Pancreas (tissue), 10 donors: Measurements from ENCODE around the gene VWA8. TPM values are rescaled to one million over a fixed set of nuclear protein-coding genes. Genes with fewer than 3 reads are reported as not detected.

Experiments
- ATAC-seq, 4 donors: fragments of 200-7000 bp; cut with Tn5 transposase; one replicate each; pipeline versions ENCODE4 v1.8.0 to v1.9.1; 2020; ENCODE audit warnings: mild to moderate bottlenecking in 4 of 4, moderate library complexity in 4 of 4
- DNase-seq, 6 donors: peaks; one replicate each; pipeline ENCODE4 v3.0.0-alpha.2; 2020
- FAIRE-seq: peaks from 2 replicates; lab custom pipeline; 2012; peaks lifted over from hg19 to GRCh38; lab: Jason Lieb, UNC
- H3K27ac ChIP-seq, 4 donors: fragments of 200-600 bp; sonication (generic); 1 replicate in 3 of 4; 2 replicates in 1 of 4; pipeline versions ENCODE4 v1.5.0 to v1.8.0; 2020
- H3K27me3 ChIP-seq, 4 donors: fragments of 200-600 bp; one replicate each; pipeline ENCODE4 v1.8.0; 2021
- H3K36me3 ChIP-seq, 3 donors: fragments of 200-600 bp; sonication (generic) in 1 of 3; one replicate each; pipeline versions ENCODE4 v1.5.0 to v1.8.0; 2020 to 2021
- H3K4me1 ChIP-seq, 3 donors: fragments of 200-600 bp; one replicate each; pipeline ENCODE4 v1.8.0; 2021
- H3K4me3 ChIP-seq, 4 donors: fragments of 200-600 bp; sonication (generic) in 2 of 4; one replicate each; pipeline versions ENCODE4 v1.5.0 to v1.8.0; 2020 to 2021
- H3K9me3 ChIP-seq, 4 donors: fragments of 200-600 bp; one replicate each; pipeline ENCODE4 v1.8.0; 2021
- CTCF ChIP-seq, 4 donors: fragments of 200-600 bp; sonication (generic) in 3 of 4; IDR thresholded peaks; one replicate each; pipeline versions ENCODE4 v1.5.0 to v1.8.0; 2021; ENCODE audit warnings: antibody characterized with exemption in 4 of 4
- WGBS, 2 donors: extraction: QIAGEN DNeasy Blood & Tissue Kit; methylation state at CpG; one replicate each; pipeline ENCODE4 v1.1.7; 2013; 5-methylcytosine and 5-hydroxymethylcytosine counted together
- intact Hi-C, 3 donors: fragments of 100-400 bp; cut with DNase I; formaldehyde crosslinking; loops; one replicate each; pipeline versions ENCODE4 v1.11.1 to v1.14.2; 2022
- polyA plus RNA-seq, 2 donors: library from polyadenylated mRNA; stranded (reverse); fragments of 200-250 nt; gene quantifications; one replicate each; pipeline ENCODE4 v1.2.3, GENCODE V29; 2013
- total RNA-seq, 6 donors: library from RNA; stranded (reverse); fragmentation: NEBNext Ultra II Directional in 4 of 6; extraction: Animal tissue kit (Norgen Biotek cat#: 25700) in 4 of 6; gene quantifications; one replicate each; pipeline versions ENCODE4 v1.2.1 to v1.2.4, GENCODE V29; 2021 to 2023
- donor health status: healthy with polysubstance abuse.
- donor health status: DM: no; HTN: no; CAD: no; lungs with moderate emphysema.
- donor health status: DM: no; HTN: no; CAD: no.
- donor health status: control.
- donor health status: control.
- donor health status: Bipolar disorder and iron deficiency.
- donor health status: DM: yes; HTN: yes; CAD: no.
- donor health status: DM: no; HTN: no; CAD: no.
- donor health status: DM: no; HTN: no; CAD: no.
- donor health status: DM: yes; HTN: yes; CAD: no.

The VWA8 gene
- total and polyA plus RNA-seq, 8 donors = 3.3 to 15.8 (median 9.2) TPM

- H3K9me3 ChIP-seq = no peaks in the 10 kb centered on the region
- ATAC-seq (no peak), DNase-seq (no peak), FAIRE-seq (no peak)
- H3K27me3 ChIP-seq = no peaks in the 10 kb centered on the region
- no peaks in the 10 kb centered on the region for H3K36me3 ChIP-seq
- H3K4me1 ChIP-seq = peaks cover 0 to 10% (median 4%) of the 10 kb centered on the region in 3 donors
- no peak overlapping the region for H3K27ac ChIP-seq
- no peak overlapping the region for H3K4me3 ChIP-seq
- intact Hi-C loops = loop anchor here in 1 of 3 donors (5.0 kb wide), 1 partner anchor 436 kb away; no protein-coding TSS in a partner anchor
- no peak for TF ChIP-seq CTCF (IDR thresholded peaks at IDR 0.05)
- 73 to 81% methylated on average over 8 of the region's 8 CpGs for WGBS, 2 donors
These were observed 290.0 kb downstream of the VWA8 start for GRCh38 chr13:41670873-41671443.

GRCh38 chr13:41668130-41668757, 292.7 kb downstream of the VWA8 start:
- WGBS, 2 donors = 7 to 10% methylated on average over 1 of the region's 1 CpG
- intact Hi-C loops = loop anchor here in 1 of 3 donors (10.0 kb wide), 1 partner anchor 437 kb away; no protein-coding TSS in a partner anchor
- no peak overlapping the region for H3K27ac ChIP-seq
- FAIRE-seq (peak; percentile 90), DNase-seq (peak in 3 of 6 donors; percentile 53 to 58 (median 58)), ATAC-seq (peak; percentile 96 to 100 (median 100))
- TF ChIP-seq CTCF (IDR thresholded peaks at IDR 0.05) = peak; percentile 45 to 80 (median 62)
- no peaks in the 10 kb centered on the region for H3K36me3 ChIP-seq
- H3K4me1 ChIP-seq = peaks cover 0 to 10% (median 4%) of the 10 kb centered on the region in 3 donors
- H3K27me3 ChIP-seq = no peaks in the 10 kb centered on the region
- no peak overlapping the region for H3K4me3 ChIP-seq
- H3K9me3 ChIP-seq = no peaks in the 10 kb centered on the region

- ATAC-seq = no peak
- no peaks in the 10 kb centered on the region for H3K9me3 ChIP-seq
- no peak for DNase-seq
- peaks cover 0 to 10% (median 4%) of the 10 kb centered on the region in 3 donors for H3K4me1 ChIP-seq
- FAIRE-seq = no peak
- no peak overlapping the region for H3K4me3 ChIP-seq
- no peak for TF ChIP-seq CTCF (IDR thresholded peaks at IDR 0.05)
- WGBS, 2 donors = 90 to 94% methylated on average over 4 of the region's 4 CpGs
- H3K27ac ChIP-seq = no peak overlapping the region
- no peaks in the 10 kb centered on the region for H3K27me3 ChIP-seq
- H3K36me3 ChIP-seq = no peaks in the 10 kb centered on the region
- intact Hi-C loops = loop anchor here in 1 of 3 donors (10.0 kb wide), 1 partner anchor 438 kb away; no protein-coding TSS in a partner anchor
These were observed 294.3 kb downstream of the VWA8 start for GRCh38 chr13:41666644-41667043.

- 85 to 93% methylated on average over 2 of the region's 2 CpGs for WGBS, 2 donors
- H3K27ac ChIP-seq = no peak overlapping the region
- intact Hi-C loops = loop anchor here in 1 of 3 donors (10.0 kb wide), 1 partner anchor 444 kb away; no protein-coding TSS in a partner anchor
- DNase-seq = no peak
- H3K36me3 ChIP-seq = no peaks in the 10 kb centered on the region
- no peak overlapping the region for H3K4me3 ChIP-seq
- no peak for FAIRE-seq
- H3K4me1 ChIP-seq = no peaks in the 10 kb centered on the region
- no peaks in the 10 kb centered on the region for H3K27me3 ChIP-seq
- H3K9me3 ChIP-seq = no peaks in the 10 kb centered on the region
- no peak for ATAC-seq
- no peak for TF ChIP-seq CTCF (IDR thresholded peaks at IDR 0.05)
These were observed 300.5 kb downstream of the VWA8 start for GRCh38 chr13:41660411-41660810.
